SW480 (cell line): ENCODE results near the gene ARHGAP15.

Experiments used
- DNase-seq: peaks from one replicate; pipeline ENCODE4 v3.0.0-alpha.2; 2016; ENCODE audit warnings: low spot score

ARHGAP15 gene

GRCh38 chr2:143486976-143487375 lies 357.8 kb downstream of the ARHGAP15 start:
- no peak for DNase-seq

GRCh38 chr2:143489145-143489544 lies 359.9 kb downstream of the ARHGAP15 start:
- no peak for DNase-seq

- no peak for DNase-seq
Measured at GRCh38 chr2:143491131-143491530, 361.9 kb downstream of the ARHGAP15 start.

- no peak for DNase-seq
Measured at GRCh38 chr2:143493339-143493738, 364.1 kb downstream of the ARHGAP15 start.

- DNase-seq, result no peak
Measured at GRCh38 chr2:143497726-143498125, 368.5 kb downstream of the ARHGAP15 start.

- no peak for DNase-seq
Measured at GRCh38 chr2:143498496-143498895, 369.3 kb downstream of the ARHGAP15 start.

GRCh38 chr2:143499061-143499460 lies 369.8 kb downstream of the ARHGAP15 start:
- no peak for DNase-seq

- DNase-seq, result no peak
Measured at GRCh38 chr2:143501106-143501676, 372.0 kb downstream of the ARHGAP15 start.

GRCh38 chr2:143503280-143503679 lies 374.1 kb downstream of the ARHGAP15 start:
- DNase-seq, result no peak

GRCh38 chr2:143504397-143504796 lies 375.2 kb downstream of the ARHGAP15 start:
- no peak for DNase-seq

GRCh38 chr2:143505542-143505941 lies 376.3 kb downstream of the ARHGAP15 start:
- DNase-seq, result no peak

- peak; percentile 9 for DNase-seq
Measured at GRCh38 chr2:143513081-143513480, 383.9 kb downstream of the ARHGAP15 start.

GRCh38 chr2:143514413-143514812 lies 385.2 kb downstream of the ARHGAP15 start:
- no peak for DNase-seq

- no peak for DNase-seq
Measured at GRCh38 chr2:143515318-143515717, 386.1 kb downstream of the ARHGAP15 start.

- DNase-seq, result no peak
Measured at GRCh38 chr2:143519521-143519920, 390.3 kb downstream of the ARHGAP15 start.

GRCh38 chr2:143521396-143521795 lies 392.2 kb downstream of the ARHGAP15 start:
- DNase-seq, result no peak

- DNase-seq, result no peak
Measured at GRCh38 chr2:143522699-143523098, 393.5 kb downstream of the ARHGAP15 start.

- no peak for DNase-seq
Measured at GRCh38 chr2:143524119-143524553, 394.9 kb downstream of the ARHGAP15 start.

GRCh38 chr2:143524559-143525401 lies 395.6 kb downstream of the ARHGAP15 start:
- DNase-seq, result no peak

- no peak for DNase-seq
Measured at GRCh38 chr2:143525402-143525860, 396.2 kb downstream of the ARHGAP15 start.

GRCh38 chr2:143526498-143526897 lies 397.3 kb downstream of the ARHGAP15 start:
- no peak for DNase-seq

- DNase-seq, result no peak
Measured at GRCh38 chr2:143528021-143528420, 398.8 kb downstream of the ARHGAP15 start.

GRCh38 chr2:143529118-143529720 lies 400.0 kb downstream of the ARHGAP15 start:
- DNase-seq, result no peak
